Measurements from ENCODE around the gene KRTAP5-3. TPM values are rescaled to one million over a fixed set of nuclear protein-coding genes. Genes with fewer than 3 reads are reported as not detected.

Gene KRTAP5-3
- total RNA-seq, 4 donors from 2014 or later, result not detected

- TF ChIP-seq POLR2A (IDR thresholded peaks at IDR 0.05), result no peak
- no peak for TF ChIP-seq CTCF (IDR thresholded peaks at IDR 0.05)
- Histone ChIP-seq H3K4me3 (no peak overlapping the region), H3K27me3 (peaks cover 0 to 72% (median 0%) of the 10 kb centered on the region in 4 donors), H3K4me1 (peaks cover 0 to 13% (median 0%) of the 10 kb centered on the region in 3 donors), H3K27ac (no peak overlapping the region), H3K9me3 (no peaks in the 10 kb centered on the region), H3K36me3 (no peaks in the 10 kb centered on the region)
- intact Hi-C loops (cut with DNase I), result no loop called here
- WGBS, 2 donors, result 90 to 91% methylated on average over 3 to 5 of the region's 20 CpGs
- DNase-seq, result no peak
These were observed 35.0 kb upstream of the KRTAP5-3 start for GRCh38 chr11:1643146-1643690.

- intact Hi-C loops (cut with DNase I), result no loop called here
- no peak overlapping the region for H3K4me3 ChIP-seq
- no peaks in the 10 kb centered on the region for H3K9me3 ChIP-seq
- H3K4me1 ChIP-seq, result peaks cover 0 to 13% (median 0%) of the 10 kb centered on the region in 3 donors
- no peak overlapping the region for H3K27ac ChIP-seq
- DNase-seq, result no peak
- WGBS, 2 donors, result 73% methylated on average over 11 of the region's 29 CpGs; no CpG with 5 or more reads in 1 of the 2 donors
- TF ChIP-seq POLR2A (IDR thresholded peaks at IDR 0.05) (no peak), CTCF (IDR thresholded peaks at IDR 0.05) (no peak)
- H3K36me3 ChIP-seq, result no peaks in the 10 kb centered on the region
- peaks cover 0 to 77% (median 0%) of the 10 kb centered on the region in 4 donors for H3K27me3 ChIP-seq
These were observed 34.3 kb upstream of the KRTAP5-3 start for GRCh38 chr11:1642288-1643145.

- WGBS, 2 donors, result 73 to 100% methylated on average over 2 to 6 of the region's 15 CpGs
- Histone ChIP-seq H3K4me3 (no peak overlapping the region), H3K27me3 (peaks cover 0 to 82% (median 0%) of the 10 kb centered on the region in 4 donors), H3K9me3 (no peaks in the 10 kb centered on the region), H3K36me3 (no peaks in the 10 kb centered on the region), H3K4me1 (peaks cover 0 to 13% (median 0%) of the 10 kb centered on the region in 3 donors), H3K27ac (no peak overlapping the region)
- intact Hi-C loops (cut with DNase I), result no loop called here
- TF ChIP-seq POLR2A (IDR thresholded peaks at IDR 0.05) (no peak), CTCF (IDR thresholded peaks at IDR 0.05) (no peak)
- DNase-seq, result no peak
These were observed 32.8 kb upstream of the KRTAP5-3 start for GRCh38 chr11:1641096-1641495.

- no peak for DNase-seq
- Histone ChIP-seq H3K9me3 (no peaks in the 10 kb centered on the region), H3K27ac (no peak overlapping the region), H3K4me3 (no peak overlapping the region), H3K4me1 (peaks cover 0 to 13% (median 0%) of the 10 kb centered on the region in 3 donors), H3K36me3 (no peaks in the 10 kb centered on the region), H3K27me3 (peaks cover 0 to 85% (median 0%) of the 10 kb centered on the region in 4 donors)
- intact Hi-C loops (cut with DNase I), result no loop called here
- TF ChIP-seq CTCF (IDR thresholded peaks at IDR 0.05), result peak; percentile 29 to 76 (median 66)
- no peak for TF ChIP-seq POLR2A (IDR thresholded peaks at IDR 0.05)
- 56 to 67% methylated on average over 18 to 21 of the region's 32 CpGs for WGBS, 2 donors
These were observed 32.0 kb upstream of the KRTAP5-3 start for GRCh38 chr11:1640076-1640946.

All from esophagus squamous epithelium (tissue), 5 donors.